ENCODE results near the gene CHD8.

DNA sequence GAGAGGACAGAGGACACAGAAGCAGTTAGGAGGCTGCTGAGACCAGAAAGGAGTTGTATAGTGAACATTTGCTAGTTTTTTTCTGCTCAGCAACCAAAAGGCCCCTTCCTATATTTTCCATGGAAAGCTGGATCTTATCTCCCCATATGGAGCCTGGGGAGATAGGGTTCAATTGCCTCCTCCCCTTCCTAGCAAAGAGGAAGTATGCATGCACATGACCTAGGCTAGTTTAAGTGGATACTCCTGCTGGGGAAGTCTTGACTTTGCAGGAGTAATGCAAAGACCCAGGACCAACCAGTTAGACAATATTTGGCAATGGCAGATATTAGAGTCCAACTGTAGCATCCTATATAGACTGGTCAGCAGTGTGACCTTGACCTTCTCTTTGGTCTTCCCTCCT, 15.1 kb downstream of the CHD8 start:
- TF ChIP-seq CTCF (IDR thresholded peaks at IDR 0.05; ENCODE audit: low read length) = no peak
- TF ChIP-seq EZH2 (IDR thresholded peaks at IDR 0.05; ENCODE audit: borderline replicate concordance, low read length) = no peak

All from OCI-LY1 (cell line).